ENCODE results near the gene CENPE. TPM values are rescaled to one million over a fixed set of nuclear protein-coding genes. Genes with fewer than 3 reads are reported as not detected.

CENPE gene
- 0.88 and 30.6 TPM in 2 replicates for total RNA-seq

GRCh38 chr4:103198111-103198765 is at the start of gene CENPE:
TSS of gene CENPE (minus strand) at chr4:103198343. CDS start at chr4:103198319, 24 bp downstream.

GRCh38 chr4:103099691-103100392 is 98.3 kb downstream of the CENPE start, which contains the start of gene BDH2:
TSS of gene BDH2 (minus strand) at chr4:103099834. CDS start at chr4:103096254, 3,580 bp downstream.

GRCh38 chr4:103076747-103077347 is 121.3 kb downstream of the CENPE start, which contains the start of gene SLC9B2:
TSS of gene SLC9B2 (minus strand) at chr4:103076761. CDS start at chr4:103067550, 9,211 bp downstream.

Other genes with a start within 250 kb of the CENPE start
- gene SLC9B1, start 178.6 kb downstream of the CENPE start, total RNA-seq: 0.14 and 0.22 TPM in 2 replicates
- gene SLC9B2, start 121.6 kb downstream of the CENPE start, total RNA-seq: 12.0 and 20.2 TPM in 2 replicates
- gene BDH2, start 98.5 kb downstream of the CENPE start, total RNA-seq: 25.3 and 29.8 TPM in 2 replicates